H1 (cell line): ENCODE data around the gene PRRT1B. TPM values are rescaled to one million over a fixed set of nuclear protein-coding genes. Genes with fewer than 3 reads are reported as not detected.
A peak's percentile ranks its signal among the peaks of the same experiment; 100 is the strongest.

ENCODE experiments used
- CTCF ChIA-PET: fragments of 300-600 bp; sonication (Branson Sonifier 250); formaldehyde crosslinking; loops from one replicate; lab custom pipeline; 2021; ENCODE audit not compliant: partially characterized antibody; lab: Charles Lee
- POLR2A ChIA-PET: fragments of 300-600 bp; sonication (Branson Sonifier 250); formaldehyde crosslinking; loops from one replicate; lab custom pipeline; 2021; ENCODE audit warnings: inconsistent platforms; ENCODE audit not compliant: partially characterized antibody; lab: Charles Lee
- DNase-seq, 2 experiments: peaks; one replicate each; pipeline versions ENCODE4 v3.0.0 to v3.0.0-alpha.2; 2010 to 2022; ENCODE audit warnings: low spot score in 2 of 2, low read depth in 1 of 2, mixed read lengths in 1 of 2
- FAIRE-seq: peaks from 2 replicates; lab custom pipeline; 2011; peaks lifted over from hg19 to GRCh38; lab: Jason Lieb, UNC
- H2AFZ ChIP-seq: 2 replicates; pipeline ENCODE4 v1.8.1; 2012; ENCODE audit warnings: low read length, inconsistent platforms
- H2AK5ac ChIP-seq: 2 replicates; pipeline ENCODE4 v1.6.1; 2013; ENCODE audit warnings: low read depth, low read length
- H2BK120ac ChIP-seq: replicated peaks from 2 replicates; pipeline ENCODE3; 2013; ENCODE audit warnings: low read depth, low read length, inconsistent platforms
- H2BK12ac ChIP-seq: 2 replicates; pipeline ENCODE4 v1.6.1; 2013; ENCODE audit warnings: low read depth, low read length
- H2BK15ac ChIP-seq: 2 replicates; pipeline ENCODE4 v1.6.1; 2013; ENCODE audit warnings: low read length
- H2BK20ac ChIP-seq: 2 replicates; pipeline ENCODE4 v1.6.1; 2013; ENCODE audit warnings: low read length
- H2BK5ac ChIP-seq: 2 replicates; pipeline ENCODE4 v1.6.1; 2013; ENCODE audit warnings: low read depth, low read length
- H3K14ac ChIP-seq: 2 replicates; pipeline ENCODE4 v1.6.1; 2013; ENCODE audit warnings: inconsistent platforms; ENCODE audit not compliant: insufficient read length
- H3K18ac ChIP-seq: 2 replicates; pipeline ENCODE4 v1.6.1; 2013; ENCODE audit warnings: low read length; ENCODE audit errors: extremely low read depth
- H3K23ac ChIP-seq: 2 replicates; pipeline ENCODE4 v1.6.1; 2013; ENCODE audit warnings: inconsistent platforms; ENCODE audit not compliant: insufficient read length
- H3K23me2 ChIP-seq: 2 replicates; pipeline ENCODE4 v1.6.1; 2013; ENCODE audit warnings: low read depth, low read length
- H3K27ac ChIP-seq: 2 replicates; pipeline ENCODE4 v1.6.1; 2011; ENCODE audit warnings: low read depth, low read length, inconsistent platforms
- H3K27me3 ChIP-seq, 4 experiments: replicated peaks in 1 of 4; 1 replicate in 1 of 4; 2 replicates in 3 of 4; pipeline versions ENCODE4 v1.6.1 to v1.8.1; 2011 to 2013; ENCODE audit warnings: low read length in 3 of 4, mild to moderate bottlenecking in 3 of 4, inconsistent platforms in 2 of 4, mixed read lengths in 2 of 4, moderate library complexity in 1 of 4; ENCODE audit not compliant: control insufficient read depth in 3 of 4, insufficient read depth in 3 of 4; ENCODE audit errors: extremely low read depth in 1 of 4
- H3K36me3 ChIP-seq, 4 experiments: 2 replicates each; pipeline versions ENCODE4 v1.6.1 to v1.8.1; 2011 to 2013; ENCODE audit warnings: mild to moderate bottlenecking in 4 of 4, low read length in 3 of 4, moderate library complexity in 2 of 4, control low read depth in 1 of 4, inconsistent platforms in 1 of 4; ENCODE audit not compliant: insufficient read depth in 4 of 4, control insufficient read depth in 2 of 4
- H3K4ac ChIP-seq: replicated peaks from 2 replicates; pipeline ENCODE3; 2013; ENCODE audit warnings: low read length, low read depth, mixed read lengths, inconsistent platforms; ENCODE audit not compliant: insufficient read length
- H3K4me1 ChIP-seq, 4 experiments: replicated peaks in 1 of 4; 1 replicate in 1 of 4; 2 replicates in 3 of 4; pipeline versions ENCODE4 v1.6.1 to v1.8.1; 2011 to 2013; ENCODE audit warnings: low read length in 3 of 4, inconsistent platforms in 2 of 4, mixed read lengths in 1 of 4; ENCODE audit not compliant: insufficient read depth in 4 of 4, control insufficient read depth in 3 of 4
- H3K4me2 ChIP-seq, 2 experiments: 2 replicates each; pipeline versions ENCODE4 v1.6.1 to v1.8.1; 2011 to 2013; ENCODE audit warnings: low read depth in 2 of 2, low read length in 2 of 2, control low read depth in 1 of 2, inconsistent platforms in 1 of 2, mild to moderate bottlenecking in 1 of 2; ENCODE audit not compliant: insufficient read depth in 1 of 2
- H3K4me3 ChIP-seq, 4 experiments: fragments of 200-600, 300-600 bp in 1 of 4; sonication (generic), shearing (Covaris generic), sonication (Bioruptor Twin) in 1 of 4; 2 replicates each; pipeline versions ENCODE4 v1.5.1 to v1.8.1; 2011 to 2016; ENCODE audit warnings: low read length in 4 of 4, low read depth in 3 of 4, control low read depth in 2 of 4, inconsistent platforms in 2 of 4, mild to moderate bottlenecking in 2 of 4, mixed read lengths in 1 of 4, moderate library complexity in 1 of 4; ENCODE audit not compliant: insufficient read depth in 2 of 4; ENCODE audit errors: extremely low read depth in 1 of 4
- H3K56ac ChIP-seq: replicated peaks from 2 replicates; pipeline ENCODE3; 2013; ENCODE audit warnings: low read depth, mild to moderate bottlenecking, mixed read lengths, low read length, inconsistent platforms; ENCODE audit not compliant: insufficient read length
- H3K79me1 ChIP-seq: 2 replicates; pipeline ENCODE4 v1.6.1; 2013; ENCODE audit warnings: low read depth, low read length, control low read depth
- H3K79me2 ChIP-seq, 2 experiments: 2 replicates each; pipeline versions ENCODE4 v1.6.1 to v1.8.1; 2012 to 2013; ENCODE audit warnings: low read length in 2 of 2, mild to moderate bottlenecking in 2 of 2, inconsistent platforms in 1 of 2; ENCODE audit not compliant: insufficient read depth in 2 of 2, control insufficient read depth in 1 of 2
- H3K9ac ChIP-seq, 4 experiments: replicated peaks in 1 of 4; 1 replicate in 1 of 4; 2 replicates in 3 of 4; pipeline versions ENCODE4 v1.6.1 to v1.8.1; 2011 to 2013; ENCODE audit warnings: low read depth in 3 of 4, low read length in 3 of 4, control low read depth in 2 of 4, mild to moderate bottlenecking in 2 of 4, moderate library complexity in 2 of 4, inconsistent platforms in 1 of 4; ENCODE audit errors: extremely low read depth in 1 of 4
- H3K9me3 ChIP-seq, 2 experiments: 2 replicates each; pipeline versions ENCODE4 v1.6.1 to v1.8.1; 2012 to 2013; ENCODE audit warnings: mild to moderate bottlenecking in 2 of 2, moderate library complexity in 2 of 2, control low read depth in 1 of 2, inconsistent platforms in 1 of 2, low read depth in 1 of 2, low read length in 1 of 2, mixed read lengths in 1 of 2; ENCODE audit not compliant: insufficient read depth in 2 of 2
- H4K20me1 ChIP-seq, 2 experiments: replicated peaks in 1 of 2; 2 replicates each; pipeline versions ENCODE3 to v1.8.1; 2011 to 2013; ENCODE audit warnings: inconsistent platforms in 2 of 2, low read length in 2 of 2, mild to moderate bottlenecking in 1 of 2; ENCODE audit not compliant: insufficient read depth in 2 of 2, control insufficient read depth in 1 of 2
- H4K5ac ChIP-seq: 2 replicates; pipeline ENCODE4 v1.6.1; 2013; ENCODE audit warnings: low read length, low read depth, mixed read lengths, inconsistent platforms; ENCODE audit not compliant: insufficient read length
- H4K8ac ChIP-seq: 2 replicates; pipeline ENCODE4 v1.8.0; 2013; ENCODE audit warnings: mild to moderate bottlenecking, moderate library complexity, low read length, inconsistent platforms; ENCODE audit not compliant: insufficient read depth; ENCODE audit errors: extremely low read depth
- H4K91ac ChIP-seq: replicated peaks from 2 replicates; pipeline ENCODE3; 2013; ENCODE audit warnings: low read length, mixed read lengths, inconsistent platforms; ENCODE audit not compliant: insufficient read length
- BACH1 ChIP-seq: IDR thresholded peaks from 2 replicates; pipeline ENCODE4 v1.6.1; 2012; ENCODE audit warnings: low read length, improper control_type of control experiment
- KDM4A ChIP-seq: IDR thresholded peaks from one replicate; pipeline ENCODE4 v1.7.1; 2012; ENCODE audit warnings: low read depth, mild to moderate bottlenecking, moderate library complexity, low read length, inconsistent platforms; ENCODE audit not compliant: severe bottlenecking
- RBBP5 ChIP-seq: IDR thresholded peaks from 2 replicates; pipeline ENCODE4 v1.7.1; 2012; ENCODE audit warnings: low read depth, mild to moderate bottlenecking, inconsistent platforms, low read length, moderate library complexity, borderline replicate concordance
- SP2 ChIP-seq: IDR thresholded peaks from 2 replicates; pipeline ENCODE4 v1.6.1; 2012; ENCODE audit warnings: mild to moderate bottlenecking, low read length, inconsistent platforms
- SP4 ChIP-seq: IDR thresholded peaks from 2 replicates; pipeline ENCODE4 v1.6.1; 2012; ENCODE audit warnings: low read length, inconsistent platforms
- SUZ12 ChIP-seq: fragments of 200-600 bp; sonication (generic); IDR thresholded peaks from 2 replicates; pipeline ENCODE4 v1.6.1; 2012; ENCODE audit warnings: mild to moderate bottlenecking, inconsistent platforms, low read length, moderate library complexity, mixed read lengths
- YY1 ChIP-seq: IDR thresholded peaks from 2 replicates; pipeline ENCODE4 v1.6.1; 2011; ENCODE audit warnings: low read depth, mild to moderate bottlenecking, low read length
- WGBS, 2 experiments: shearing (Covaris generic) in 1 of 2; methylation state at CpG; one replicate each; pipeline versions ENCODE4 v1.1.6 to v1.1.7; 2013 to 2015; ENCODE audit warnings: low lambda C conversion rate in 2 of 2, mixed read lengths in 2 of 2, inconsistent platforms in 1 of 2, low coverage in 1 of 2, missing lambda C conversion rate in 1 of 2; ENCODE audit not compliant: insufficient replicate concordance in 2 of 2, insufficient coverage in 1 of 2, insufficient read length in 1 of 2; ENCODE audit errors: extremely low coverage in 1 of 2, missing lambda C conversion rate in 1 of 2; 5-methylcytosine and 5-hydroxymethylcytosine counted together
- polyA plus RNA-seq, 7 experiments: library from polyadenylated mRNA; depleted of rRNA in 3 of 7; stranded (reverse) in 5 of 7; unstranded in 2 of 7; fragments of >200 nt in 5 of 7; fragments of 200-250 nt in 2 of 7; gene quantifications; 1 replicate in 5 of 7; 2 replicates in 1 of 7; 4 replicates in 1 of 7; pipeline versions ENCODE4 v1.2.1 to v1.2.3, GENCODE V29; 2011 to 2013; ENCODE audit warnings: missing spikeins in 2 of 7, mixed read lengths in 2 of 7
- total RNA-seq: library from RNA; stranded (reverse); fragmentation: NEBNext Ultra II Directional; extraction: Animal tissue kit (Norgen Biotek cat#: 25700); gene quantifications from 2 replicates; pipeline ENCODE4 v1.2.1, GENCODE V29; 2021

PRRT1B gene
- total and polyA plus RNA-seq, 2 of the 8 experiments (the other 6 are each of a cell fraction or from before 2014, with no cell fraction given) = 0.30 to 1.2 TPM

DNA sequence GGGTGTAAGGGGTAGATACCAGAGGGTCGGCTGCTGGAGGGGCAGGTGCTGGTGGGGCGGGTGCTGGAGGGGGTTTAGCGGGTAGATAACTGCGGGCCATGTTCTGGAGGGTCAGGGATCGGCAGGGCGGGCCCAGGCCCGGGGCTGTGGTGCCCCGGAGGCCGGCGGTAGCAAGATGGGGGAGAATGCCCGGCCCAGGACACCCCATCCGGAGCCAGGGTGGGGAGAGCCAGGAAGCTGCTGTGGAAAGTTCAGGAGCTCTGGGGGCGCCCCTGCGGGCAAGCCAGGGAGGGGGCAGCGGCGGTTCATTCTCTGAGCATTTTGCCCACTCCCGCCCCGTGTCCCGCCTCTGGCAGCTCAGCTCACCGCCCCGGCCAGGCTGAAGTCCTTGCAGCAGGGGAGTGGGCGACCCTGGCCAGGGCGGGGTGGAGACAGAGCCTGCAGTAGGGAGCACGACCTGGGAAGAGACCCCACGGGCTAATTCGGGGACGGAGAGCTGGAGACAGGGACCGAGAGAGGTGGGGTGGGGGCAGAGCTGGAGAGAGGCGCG lies 538 bp downstream of the PRRT1B start:
- Histone ChIP-seq H3K4ac (no peak overlapping the region), H3K4me2 (peak overlapping the region; percentile 77 to 98), H3K9me3 (peaks cover 16 to 25% of the 10 kb centered on the region in 2 experiments), H3K14ac (no peak overlapping the region), H2BK120ac (no peak overlapping the region), H3K23me2 (peaks cover 3% of the 10 kb centered on the region; the same call in 1 of the 2 replicates), H3K36me3 (no peaks in the 10 kb centered on the region), H3K18ac (no peak overlapping the region; the same call in 1 of the 2 replicates), H4K8ac (peak overlapping the region; percentile 51; the same call in 1 of the 2 replicates), H3K4me3 (peak overlapping the region; percentile 36 to 68 (median 44)), H3K27me3 (peaks cover 17 to 42% (median 33%) of the 10 kb centered on the region in 4 experiments), H3K27ac (no peak overlapping the region), H3K4me1 (peaks cover 0 to 4% (median 3%) of the 10 kb centered on the region in 4 experiments; a peak in 3 of 7 replicates), H3K9ac (no peak overlapping the region), H2AFZ (no peak overlapping the region; the same call in 1 of the 2 replicates), H3K56ac (no peak overlapping the region), H4K20me1 (no peaks in the 10 kb centered on the region)
- no peak for FAIRE-seq
- 2% methylated on average over 18 of the region's 30 CpGs; no CpG with 5 or more reads in 1 of the 2 experiments for WGBS, 2 experiments
- CTCF ChIA-PET = interaction anchor here (0.8 to 2.2 kb wide), 5 partner anchors 14 to 209 kb away, joined by 3 to 10 read pairs (median 3); no protein-coding TSS in a partner anchor
- TF ChIP-seq KDM4A (peak; percentile 22), SUZ12 (peak; percentile 70), RBBP5 (no peak), BACH1 (peak; percentile 52), YY1 (no peak), SP2 (no peak), SP4 (no peak)
- TF ChIP-seq, all 59 proteins: peak for 3
- Histone ChIP-seq H3K79me1 (no peaks in the 10 kb centered on the region), H2BK15ac (no peak overlapping the region), H4K5ac (no peak overlapping the region), H2BK20ac (no peak overlapping the region), H3K23ac (no peak overlapping the region), H2BK5ac (no peak overlapping the region), H4K91ac (no peak overlapping the region), H3K79me2 (no peaks in the 10 kb centered on the region), H2AK5ac (no peak overlapping the region), H2BK12ac (no peak overlapping the region)
- POLR2A ChIA-PET = interaction anchor here (0.5 to 1.8 kb wide), 8 partner anchors 14 to 214 kb away, joined by 3 to 6 read pairs (median 4); partner anchors contain the start of gene UCK1
- DNase-seq = peak in 1 of 2 experiments; percentile 75
